B cell (primary cell): ENCODE measurements around the gene LEMD2. TPM values are rescaled to one million over a fixed set of nuclear protein-coding genes. Genes with fewer than 3 reads are reported as not detected.

ENCODE experiments used
- ATAC-seq: fragments of 200-7000 bp; cut with Tn5 transposase; one replicate; pipeline ENCODE4 v1.10.0; 2021; ENCODE audit warnings: low read depth, mild to moderate bottlenecking, moderate number of reproducible peaks, moderate library complexity
- CTCF ChIA-PET: fragments of 350-600 bp; sonication (Branson Sonifier 250); formaldehyde crosslinking; loops from one replicate; lab custom pipeline; 2021; ENCODE audit warnings: antibody characterized with exemption, inconsistent platforms; lab: Charles Lee
- POLR2A ChIA-PET: fragments of 350-600 bp; sonication (Branson Sonifier 250); formaldehyde crosslinking; loops from one replicate; lab custom pipeline; 2021; ENCODE audit warnings: antibody characterized with exemption; lab: Charles Lee
- DNase-seq: peaks from one replicate; pipeline ENCODE4 v3.0.0; 2013
- H2AFZ ChIP-seq: 2 replicates; pipeline ENCODE4 v1.6.1; 2012; ENCODE audit warnings: mild to moderate bottlenecking, low read depth, low read length; ENCODE audit not compliant: insufficient read depth, poor library complexity, severe bottlenecking
- H3K27ac ChIP-seq, 2 donors: 1 replicate in 1 of 2; 2 replicates in 1 of 2; pipeline ENCODE4 v1.5.1; 2012 to 2013; ENCODE audit warnings: low read length in 2 of 2, mild to moderate bottlenecking in 2 of 2, moderate library complexity in 1 of 2
- H3K27me3 ChIP-seq, 4 experiments: fragments of 200-600 bp in 1 of 4; sonication (generic) in 1 of 4; replicated peaks in 1 of 4; 1 replicate in 2 of 4; 2 replicates in 2 of 4; pipeline versions ENCODE4 v1.6.1 to v1.7.0; 2013 to 2016; ENCODE audit warnings: low read length in 3 of 4, mild to moderate bottlenecking in 2 of 4, mixed read lengths in 1 of 4, moderate library complexity in 1 of 4; ENCODE audit not compliant: insufficient read depth in 4 of 4, control insufficient read depth in 3 of 4; ENCODE audit errors: control extremely low read depth in 1 of 4
- H3K36me3 ChIP-seq, 2 experiments: replicated peaks in 1 of 2; 1 replicate in 1 of 2; 2 replicates in 1 of 2; pipeline versions ENCODE4 v1.6.1 to v1.7.1; 2013; ENCODE audit warnings: low read length in 1 of 2; ENCODE audit not compliant: insufficient read depth in 2 of 2, control insufficient read depth in 1 of 2; ENCODE audit errors: control extremely low read depth in 1 of 2, extremely low read depth in 1 of 2
- H3K4me1 ChIP-seq, 2 donors: fragments of 200-600 bp in 1 of 2; sonication (generic) in 1 of 2; 1 replicate in 1 of 2; 2 replicates in 1 of 2; pipeline versions ENCODE4 v1.5.1 to v1.6.1; 2013 to 2017; ENCODE audit warnings: low read length in 2 of 2; ENCODE audit not compliant: control insufficient read depth in 2 of 2, insufficient read depth in 2 of 2
- H3K4me2 ChIP-seq: replicated peaks from 2 replicates; pipeline ENCODE3; 2012; ENCODE audit warnings: mild to moderate bottlenecking, low read depth, low read length; ENCODE audit not compliant: poor library complexity, severe bottlenecking
- H3K4me3 ChIP-seq, 5 experiments: fragments of 200-600 bp in 1 of 5; sonication (generic) in 1 of 5; 1 replicate in 3 of 5; 2 replicates in 2 of 5; pipeline versions ENCODE4 v1.5.1 to v1.7.0; 2011 to 2016; ENCODE audit warnings: low read length in 4 of 5, mild to moderate bottlenecking in 4 of 5, low read depth in 2 of 5, control low read depth in 1 of 5, moderate library complexity in 1 of 5; ENCODE audit not compliant: insufficient read depth in 1 of 5; ENCODE audit errors: control extremely low read depth in 1 of 5, extremely low read depth in 1 of 5
- H3K79me2 ChIP-seq: fragments of 200-600 bp; sonication (generic); one replicate; pipeline ENCODE4 v1.6.0; 2016; ENCODE audit warnings: low read length; ENCODE audit not compliant: control insufficient read depth, insufficient read depth
- H3K9ac ChIP-seq: fragments of 200-600 bp; sonication (generic); 2 replicates; pipeline ENCODE4 v1.6.1; 2017; ENCODE audit warnings: mild to moderate bottlenecking, low read length, moderate library complexity
- H3K9me3 ChIP-seq, 3 donors: one replicate each; pipeline versions ENCODE4 v1.6.1 to v1.7.1; 2013; ENCODE audit warnings: low read length in 2 of 3; ENCODE audit not compliant: control insufficient read depth in 2 of 3, insufficient read depth in 1 of 3; ENCODE audit errors: control extremely low read depth in 1 of 3
- H4K20me1 ChIP-seq: 2 replicates; pipeline ENCODE4 v1.6.0; 2012; ENCODE audit warnings: mild to moderate bottlenecking, low read length; ENCODE audit not compliant: insufficient read depth, control insufficient read depth, poor library complexity, severe bottlenecking
- H3K27ac Mint-ChIP-seq: one replicate; pipeline ENCODE4 v1.8.0; 2021; ENCODE audit warnings: mixed read lengths
- H3K27me3 Mint-ChIP-seq: one replicate; pipeline ENCODE4 v1.8.0; 2021; ENCODE audit warnings: mixed read lengths
- H3K4me1 Mint-ChIP-seq: one replicate; pipeline ENCODE4 v1.8.0; 2021; ENCODE audit warnings: mixed read lengths
- H3K4me3 Mint-ChIP-seq: one replicate; pipeline ENCODE4 v1.8.0; 2021; ENCODE audit warnings: mixed read lengths
- H3K9me3 Mint-ChIP-seq: one replicate; pipeline ENCODE4 v1.8.0; 2022; ENCODE audit warnings: mixed read lengths; ENCODE audit not compliant: insufficient read depth
- CTCF ChIP-seq: fragments of 200-600 bp; IDR thresholded peaks from one replicate; pipeline ENCODE4 v1.8.0; 2022; ENCODE audit warnings: antibody characterized with exemption, mild to moderate bottlenecking
- EZH2 ChIP-seq: IDR thresholded peaks from 2 replicates; pipeline ENCODE4 v1.6.1; 2012; ENCODE audit warnings: borderline replicate concordance, low read depth, mild to moderate bottlenecking, moderate library complexity, low read length; ENCODE audit not compliant: insufficient read depth, poor library complexity, severe bottlenecking
- whole genome bisulfite sequencing: methylation state at CpG from one replicate; pipeline ENCODE4 v1.1.5; 2013; ENCODE audit warnings: missing lambda C conversion rate; ENCODE audit not compliant: insufficient coverage; 5-methylcytosine and 5-hydroxymethylcytosine counted together
- intact Hi-C: fragments of 100-400 bp; cut with micrococcal nuclease; formaldehyde crosslinking; loops from one replicate; pipeline ENCODE4 v1.10.0; 2022
- polyA plus RNA-seq: library from polyadenylated mRNA; depleted of rRNA; stranded (reverse); fragments of >200 nt; gene quantifications from 2 replicates; pipeline ENCODE4 v1.2.3, GENCODE V29; 2012
- total RNA-seq, 2 donors: library from RNA; stranded (reverse); fragments of 120-200 nt in 1 of 2; gene quantifications; 1 replicate in 1 of 2; 2 replicates in 1 of 2; pipeline versions ENCODE4 v1.2.3 to v1.2.4, GENCODE V29; 2013 to 2022

Gene LEMD2
- total and polyA plus RNA-seq, 2 donors (not counting 1 experiment from before 2014, with no cell fraction given) = 58.7 to 113 TPM

DNA sequence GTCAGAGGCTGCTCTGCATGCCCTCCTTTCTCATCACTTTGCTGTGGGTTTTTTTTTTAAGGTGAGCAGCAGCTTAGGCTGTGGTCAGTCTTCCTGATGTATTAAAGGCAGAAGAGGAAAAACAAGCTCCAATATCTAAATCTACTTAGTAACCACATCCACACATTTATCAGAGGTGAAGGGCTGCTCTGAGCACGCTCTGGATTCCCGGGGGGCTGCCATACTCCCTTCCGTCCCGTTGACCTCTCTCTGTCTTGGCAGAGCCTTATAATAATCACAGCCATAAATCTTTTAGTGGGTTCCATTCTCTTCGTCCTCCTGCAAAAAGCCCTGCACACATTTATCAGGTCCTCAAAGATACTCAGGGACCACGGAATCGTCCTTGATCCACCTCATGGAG lies 2.7 kb upstream of the LEMD2 start:
- no peaks in the 10 kb centered on the region for H3K9me3 Mint-ChIP-seq
- Histone ChIP-seq H3K4me1 (peaks cover 18 to 20% of the 10 kb centered on the region in 2 donors), H2AFZ (no peak overlapping the region), H3K79me2 (peaks cover 16% of the 10 kb centered on the region), H3K4me2 (no peak overlapping the region), H3K9ac (no peak overlapping the region), H3K4me3 (no peak overlapping the region), H3K36me3 (no peaks in the 10 kb centered on the region), H3K9me3 (no peaks in the 10 kb centered on the region), H3K27me3 (peaks cover 0 to 7% (median 0%) of the 10 kb centered on the region in 4 experiments), H3K27ac (no peak overlapping the region), H4K20me1 (peaks cover 14% of the 10 kb centered on the region)
- 69% methylated on average over 5 of the region's 7 CpGs for WGBS
- H3K4me3 Mint-ChIP-seq = no peak overlapping the region
- no peak overlapping the region for H3K27ac Mint-ChIP-seq
- TF ChIP-seq CTCF = no peak
- TF ChIP-seq EZH2 = no peak
- POLR2A ChIA-PET = interaction anchor here (0.5 kb wide), 1 partner anchor 171 kb away, joined by 3 read pairs; the partner anchor contains the start of gene ITPR3
- no peak for DNase-seq
- intact Hi-C loops = no loop called here
- ATAC-seq = no peak
- CTCF ChIA-PET = no interaction called here
- H3K4me1 Mint-ChIP-seq = peaks cover 22% of the 10 kb centered on the region
- peaks cover 14% of the 10 kb centered on the region for H3K27me3 Mint-ChIP-seq

GRCh38 chr6:33790910-33791309 lies 2.0 kb upstream of the LEMD2 start:
- no peak overlapping the region for H2AFZ ChIP-seq
- no peak overlapping the region for H3K27ac ChIP-seq
- CTCF ChIA-PET = no interaction called here
- no peak overlapping the region for H3K4me3 ChIP-seq
- WGBS = 100% methylated on average over 4 of the region's 5 CpGs
- H3K9me3 ChIP-seq = no peaks in the 10 kb centered on the region
- POLR2A ChIA-PET = no interaction called here
- intact Hi-C loops = no loop called here
- H3K9me3 Mint-ChIP-seq = no peaks in the 10 kb centered on the region
- H3K9ac ChIP-seq = no peak overlapping the region
- no peaks in the 10 kb centered on the region for H3K36me3 ChIP-seq
- peaks cover 25 to 27% of the 10 kb centered on the region in 2 donors for H3K4me1 ChIP-seq
- H3K79me2 ChIP-seq = peaks cover 23% of the 10 kb centered on the region
- no peak overlapping the region for H3K27ac Mint-ChIP-seq
- no peak for TF ChIP-seq CTCF
- TF ChIP-seq EZH2 = no peak
- peaks cover 0 to 5% (median 0%) of the 10 kb centered on the region in 4 experiments for H3K27me3 ChIP-seq
- peaks cover 9% of the 10 kb centered on the region for H3K27me3 Mint-ChIP-seq
- ATAC-seq = no peak
- H3K4me3 Mint-ChIP-seq = no peak overlapping the region
- peaks cover 21% of the 10 kb centered on the region for H4K20me1 ChIP-seq
- no peak for DNase-seq
- H3K4me1 Mint-ChIP-seq = peaks cover 29% of the 10 kb centered on the region
- no peak overlapping the region for H3K4me2 ChIP-seq
